ENCODE measurements around the gene CDH4.

DNA sequence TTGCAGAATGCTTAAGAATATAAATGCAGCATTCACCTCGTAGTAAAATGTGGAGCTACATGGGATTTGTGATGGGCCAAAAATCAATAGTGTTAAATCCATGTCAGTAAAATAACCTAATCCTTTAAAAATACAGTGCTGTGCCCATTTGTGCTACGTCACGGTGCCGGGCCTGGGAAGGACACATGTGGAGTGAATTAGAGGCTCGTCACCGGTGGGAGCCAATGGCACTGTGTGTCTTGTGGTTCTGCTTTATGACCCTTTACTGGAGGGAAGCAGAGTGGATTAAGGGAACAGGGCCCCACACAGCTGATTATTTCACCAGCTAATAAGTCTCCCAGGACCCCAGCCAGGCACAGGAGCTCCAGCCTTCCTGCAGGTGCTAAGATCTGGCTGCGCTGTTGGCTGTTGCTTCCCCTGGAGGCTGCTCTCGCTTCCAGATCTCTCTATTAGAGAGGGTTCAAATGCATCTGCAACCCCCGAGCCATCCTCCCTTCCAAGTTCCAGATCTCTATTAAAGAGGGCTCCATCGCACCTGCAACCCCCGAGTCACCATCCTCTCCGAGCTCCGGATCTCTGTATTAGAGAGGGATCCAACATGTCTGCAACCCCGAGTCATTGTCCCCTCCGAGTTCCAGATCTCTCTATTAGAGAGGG, 405.8 kb downstream of the CDH4 start:
- TF ChIP-seq CTCF (IDR thresholded peaks at IDR 0.05 in 8 of 11, conservative IDR thresholded peaks at IDR 0.05 in 3 of 11) (no peak), POLR2AphosphoS5 (IDR thresholded peaks at IDR 0.05) (no peak)
